Kidney (tissue), 14 donors: ENCODE data around the gene FN3K. TPM values are rescaled to one million over a fixed set of nuclear protein-coding genes. Genes with fewer than 3 reads are reported as not detected.
"Not testable (repeated sequence)": the region's sequence is repeated elsewhere in the genome, so short reads cannot be mapped to it uniquely, and the experiment has no call there.

ENCODE experiments used
- DNase-seq, 5 donors: peaks; one replicate each; pipeline ENCODE4 v3.0.0-alpha.2; 2013 to 2020
- FAIRE-seq: peaks from 2 replicates; lab custom pipeline; 2012; peaks lifted over from hg19 to GRCh38; lab: Jason Lieb, UNC
- H3K27ac ChIP-seq, 2 donors: one replicate each; pipeline ENCODE4 v1.7.0; 2013; ENCODE audit warnings: low read depth in 2 of 2, low read length in 2 of 2, inconsistent platforms in 1 of 2
- H3K27me3 ChIP-seq: one replicate; pipeline ENCODE4 v1.7.1; 2013; ENCODE audit warnings: low read length, inconsistent platforms; ENCODE audit not compliant: control insufficient read depth, insufficient read depth
- H3K36me3 ChIP-seq, 3 donors: one replicate each; pipeline versions ENCODE4 v1.7.0 to v1.7.1; 2013; ENCODE audit warnings: low read length in 3 of 3, control low read depth in 1 of 3, inconsistent platforms in 1 of 3; ENCODE audit not compliant: insufficient read depth in 3 of 3, control insufficient read depth in 2 of 3
- H3K4me1 ChIP-seq, 3 donors: one replicate each; pipeline versions ENCODE4 v1.7.0 to v1.7.1; 2013; ENCODE audit warnings: low read length in 3 of 3, inconsistent platforms in 1 of 3, low read depth in 1 of 3; ENCODE audit not compliant: control insufficient read depth in 2 of 3, insufficient read depth in 2 of 3
- H3K4me3 ChIP-seq, 3 donors: one replicate each; pipeline versions ENCODE4 v1.7.0 to v1.8.1; 2013; ENCODE audit warnings: low read length in 3 of 3, control low read depth in 1 of 3, inconsistent platforms in 1 of 3
- H3K9ac ChIP-seq, 3 donors: one replicate each; pipeline versions ENCODE4 v1.7.0 to v1.7.1; 2013; ENCODE audit warnings: low read length in 3 of 3, control low read depth in 1 of 3, inconsistent platforms in 1 of 3
- H3K9me3 ChIP-seq, 3 donors: one replicate each; pipeline versions ENCODE4 v1.7.0 to v1.7.1; 2013; ENCODE audit warnings: low read length in 3 of 3, control low read depth in 1 of 3, inconsistent platforms in 1 of 3; ENCODE audit not compliant: control insufficient read depth in 2 of 3, insufficient read depth in 1 of 3
- CTCF ChIP-seq: IDR thresholded peaks from 3 replicates; pipeline ENCODE4 v1.5.1; 2012; ENCODE audit warnings: mild to moderate bottlenecking, moderate library complexity, borderline replicate concordance; ENCODE audit not compliant: insufficient read depth; ENCODE audit errors: extremely low read depth
- intact Hi-C: fragments of 100-400 bp; cut with DNase I; formaldehyde crosslinking; loops from one replicate; pipeline ENCODE4 v1.11.1; 2022
- polyA plus RNA-seq: library from polyadenylated mRNA; stranded (reverse); fragments of 350-450 nt; fragmentation: Illumina TruSeq; extraction: RNeasy Lipid Tissue Mini Kit (QIAGEN cat#74804); gene quantifications from one replicate; pipeline ENCODE4 v1.2.3, GENCODE V29; 2014; ENCODE audit warnings: low read depth, low replicate concordance; ENCODE audit not compliant: insufficient read depth
- total RNA-seq: library from RNA; stranded (reverse); fragmentation: NEBNext Ultra II Directional; extraction: Animal tissue kit (Norgen Biotek cat#: 25700); gene quantifications from one replicate; pipeline ENCODE4 v1.2.1, GENCODE V29; 2021
- donor health status: control.
- donor health status: control.
- donor health status: control.
- donor health status: control.
- donor health status: control.
- donor health status: DM: yes; HTN: yes; CAD: no.
- donor health status: Normal renal cell carcinoma (clear cell type).

Gene FN3K
- total and polyA plus RNA-seq, 2 donors from 2014 or later: 33.3 to 114 TPM

- no peak overlapping the region for H3K4me3 ChIP-seq
- no peak overlapping the region for H3K9ac ChIP-seq
- FAIRE-seq (no peak), DNase-seq (no peak)
- intact Hi-C loops: no loop called here
- peaks cover 0 to 4% (median 0%) of the 10 kb centered on the region in 3 donors for H3K36me3 ChIP-seq
- H3K27me3 ChIP-seq: no peaks in the 10 kb centered on the region
- H3K27ac ChIP-seq: no peak overlapping the region
- no peak for TF ChIP-seq CTCF
- peaks cover 0 to 5% (median 0%) of the 10 kb centered on the region in 3 donors for H3K4me1 ChIP-seq
- H3K9me3 ChIP-seq: no peaks in the 10 kb centered on the region
Measured at GRCh38 chr17:82783498-82783897, 48.1 kb downstream of the FN3K start.

- H3K36me3 ChIP-seq, intact Hi-C loops, H3K4me1 ChIP-seq, H3K27ac ChIP-seq, H3K9ac ChIP-seq, FAIRE-seq, H3K27me3 ChIP-seq, H3K4me3 ChIP-seq, DNase-seq, H3K9me3 ChIP-seq: not testable (repeated sequence)
Measured at GRCh38 chr17:82785581-82785980, 50.2 kb downstream of the FN3K start.

GRCh38 chr17:82786427-82786826, 51.0 kb downstream of the FN3K start:
- Histone ChIP-seq H3K9me3 (no peaks in the 10 kb centered on the region), H3K36me3 (peaks cover 0 to 4% (median 0%) of the 10 kb centered on the region in 3 donors), H3K9ac (no peak overlapping the region), H3K4me3 (no peak overlapping the region), H3K27ac (no peak overlapping the region), H3K4me1 (peaks cover 0 to 2% (median 0%) of the 10 kb centered on the region in 3 donors), H3K27me3 (no peaks in the 10 kb centered on the region)
- FAIRE-seq (no peak), DNase-seq (no peak)
- intact Hi-C loops: no loop called here
- TF ChIP-seq CTCF: no peak

- Histone ChIP-seq H3K4me1 (no peaks in the 10 kb centered on the region), H3K36me3 (peaks cover 0 to 4% (median 0%) of the 10 kb centered on the region in 3 donors), H3K4me3 (no peak overlapping the region), H3K27me3 (no peaks in the 10 kb centered on the region), H3K27ac (no peak overlapping the region), H3K9ac (no peak overlapping the region), H3K9me3 (no peaks in the 10 kb centered on the region)
- FAIRE-seq (no peak), DNase-seq (no peak)
- intact Hi-C loops: no loop called here
- TF ChIP-seq CTCF: no peak
Measured at GRCh38 chr17:82787081-82787848, 51.9 kb downstream of the FN3K start.
